Activated T-cell treated with anti-CD3 and anti-CD28 coated beads, Interleukin-2, amount 50 U/mL, for 24 hours (primary cell): ENCODE measurements around the gene MRPS31.
"Not testable (repeated sequence)": the region's sequence is repeated elsewhere in the genome, so short reads cannot be mapped to it uniquely, and the experiment has no call there.

Experiments
- DNase-seq: peaks from one replicate; pipeline ENCODE4 v3.0.0-alpha.2; 2020
- H3K27ac Mint-ChIP-seq: 2 replicates; pipeline ENCODE4 v1.8.0; 2020; ENCODE audit warnings: mild to moderate bottlenecking, mixed read lengths
- H3K27me3 Mint-ChIP-seq: 2 replicates; pipeline ENCODE4 v1.8.0; 2020; ENCODE audit warnings: mixed read lengths
- H3K36me3 Mint-ChIP-seq: 2 replicates; pipeline ENCODE4 v1.8.0; 2020; ENCODE audit warnings: low read depth, mixed read lengths
- H3K4me1 Mint-ChIP-seq: 2 replicates; pipeline ENCODE4 v1.8.0; 2020; ENCODE audit warnings: low read depth, mixed read lengths
- H3K4me3 Mint-ChIP-seq: 2 replicates; pipeline ENCODE4 v1.8.0; 2020; ENCODE audit warnings: mild to moderate bottlenecking, moderate library complexity, mixed read lengths
- H3K9me3 Mint-ChIP-seq: 2 replicates; pipeline ENCODE4 v1.8.0; 2020; ENCODE audit warnings: mixed read lengths

Gene MRPS31

DNA sequence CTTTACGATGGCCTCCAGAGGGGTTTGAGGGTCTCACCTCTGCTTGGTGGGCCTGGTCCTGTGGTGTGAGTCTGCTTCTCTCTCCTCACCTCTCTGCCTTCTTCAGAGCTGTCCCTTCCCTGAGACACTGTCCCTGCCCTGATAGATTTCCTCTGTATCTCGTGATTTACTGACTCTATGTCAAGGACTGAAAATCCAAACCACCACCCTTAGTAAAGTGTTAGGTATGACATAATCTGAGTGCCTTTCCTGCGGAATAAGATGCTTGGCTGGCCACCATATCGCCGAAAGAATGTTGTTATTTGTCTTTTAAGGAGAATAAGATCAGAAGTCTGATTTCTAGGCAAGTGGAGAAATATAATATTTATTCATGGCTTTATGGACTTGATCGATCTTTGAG lies 25.7 kb upstream of the MRPS31 start:
- Mint-ChIP-seq H3K27ac (no peak overlapping the region), H3K36me3 (peaks cover 92% of the 10 kb centered on the region)

DNA sequence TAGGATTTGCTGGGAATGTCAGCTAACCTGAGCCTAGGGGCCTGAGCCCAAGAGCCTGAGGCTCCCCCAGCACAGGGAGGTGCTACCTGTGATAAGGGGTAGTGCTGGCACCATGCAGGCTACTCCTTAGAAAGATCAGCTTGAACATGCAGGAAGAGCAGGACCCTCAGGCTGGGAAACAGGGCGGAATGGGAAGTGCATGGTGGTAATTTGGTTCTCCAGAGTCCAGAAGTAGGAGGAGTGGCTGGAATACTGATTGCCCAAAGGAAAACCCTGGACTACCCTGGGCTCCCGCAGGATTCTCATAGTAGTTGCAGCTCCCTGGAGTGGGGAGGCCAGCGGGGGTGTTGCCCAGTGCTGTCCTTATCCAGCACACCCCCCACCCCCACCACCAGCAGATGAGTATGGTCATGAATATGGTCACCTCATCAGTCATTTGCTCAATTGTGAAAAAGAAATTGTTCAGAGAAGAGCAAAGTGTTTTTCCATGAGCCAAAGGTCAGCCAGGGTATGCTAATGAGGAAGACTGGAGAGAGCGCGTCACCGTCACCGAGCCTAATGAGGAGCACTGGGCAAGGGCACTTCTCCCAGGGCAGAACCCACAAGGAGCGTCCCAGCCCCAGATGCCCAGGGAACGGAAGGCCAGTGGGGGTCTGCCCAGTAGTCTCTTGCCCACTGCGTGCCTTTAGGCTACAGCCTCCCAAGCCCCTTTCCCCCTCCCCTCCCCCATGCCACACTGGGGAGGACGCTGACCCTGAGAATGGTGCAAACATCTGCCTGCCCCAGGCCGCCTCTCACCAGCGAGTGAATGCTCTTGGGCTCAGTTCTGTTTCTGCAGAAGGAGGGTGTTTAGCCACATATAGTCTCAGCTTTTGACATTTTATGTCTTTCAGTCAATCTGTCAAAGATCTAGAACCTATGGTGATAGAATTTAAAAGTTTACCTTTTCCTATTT lies 23.7 kb upstream of the MRPS31 start:
- Mint-ChIP-seq H3K9me3 (no peaks in the 10 kb centered on the region), H3K27ac (peak overlapping the region; percentile 67), H3K36me3 (peaks cover 77% of the 10 kb centered on the region)

More for the DNA sequence above, 25.7 kb upstream of the MRPS31 start:
- no peaks in the 10 kb centered on the region for H3K9me3 Mint-ChIP-seq
- peaks cover 35% of the 10 kb centered on the region for H3K4me1 Mint-ChIP-seq
- no peak for DNase-seq
- no peaks in the 10 kb centered on the region for H3K27me3 Mint-ChIP-seq
- H3K4me3 Mint-ChIP-seq: no peak overlapping the region

DNA sequence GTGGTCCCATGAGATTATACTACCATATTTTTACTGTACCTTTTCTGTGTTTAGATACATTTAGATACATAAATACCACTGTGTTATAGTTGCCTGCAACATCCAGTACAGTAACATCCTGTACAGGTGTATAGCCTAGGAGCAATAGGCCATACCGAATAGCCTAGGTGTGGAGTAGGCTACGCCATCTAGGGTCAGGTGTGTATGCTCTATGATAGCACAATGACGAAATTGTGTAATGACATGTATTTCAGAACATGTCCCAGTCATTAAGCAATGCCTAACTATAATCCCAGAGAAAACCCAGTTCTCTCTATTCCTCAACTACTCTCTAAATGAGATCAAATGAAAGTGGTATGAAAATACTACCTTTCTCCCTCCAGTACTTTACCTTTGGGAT lies 22.3 kb upstream of the MRPS31 start:
- no peaks in the 10 kb centered on the region for H3K9me3 Mint-ChIP-seq
- no peaks in the 10 kb centered on the region for H3K27me3 Mint-ChIP-seq
- no peak for DNase-seq
- H3K4me3 Mint-ChIP-seq: no peak overlapping the region
- no peak overlapping the region for H3K27ac Mint-ChIP-seq
- H3K36me3 Mint-ChIP-seq: peaks cover 67% of the 10 kb centered on the region
- peaks cover 45% of the 10 kb centered on the region for H3K4me1 Mint-ChIP-seq

More for the DNA sequence above, 23.7 kb upstream of the MRPS31 start:
- H3K4me1 Mint-ChIP-seq: peaks cover 48% of the 10 kb centered on the region
- no peak for DNase-seq
- no peaks in the 10 kb centered on the region for H3K27me3 Mint-ChIP-seq
- H3K4me3 Mint-ChIP-seq: no peak overlapping the region

DNA sequence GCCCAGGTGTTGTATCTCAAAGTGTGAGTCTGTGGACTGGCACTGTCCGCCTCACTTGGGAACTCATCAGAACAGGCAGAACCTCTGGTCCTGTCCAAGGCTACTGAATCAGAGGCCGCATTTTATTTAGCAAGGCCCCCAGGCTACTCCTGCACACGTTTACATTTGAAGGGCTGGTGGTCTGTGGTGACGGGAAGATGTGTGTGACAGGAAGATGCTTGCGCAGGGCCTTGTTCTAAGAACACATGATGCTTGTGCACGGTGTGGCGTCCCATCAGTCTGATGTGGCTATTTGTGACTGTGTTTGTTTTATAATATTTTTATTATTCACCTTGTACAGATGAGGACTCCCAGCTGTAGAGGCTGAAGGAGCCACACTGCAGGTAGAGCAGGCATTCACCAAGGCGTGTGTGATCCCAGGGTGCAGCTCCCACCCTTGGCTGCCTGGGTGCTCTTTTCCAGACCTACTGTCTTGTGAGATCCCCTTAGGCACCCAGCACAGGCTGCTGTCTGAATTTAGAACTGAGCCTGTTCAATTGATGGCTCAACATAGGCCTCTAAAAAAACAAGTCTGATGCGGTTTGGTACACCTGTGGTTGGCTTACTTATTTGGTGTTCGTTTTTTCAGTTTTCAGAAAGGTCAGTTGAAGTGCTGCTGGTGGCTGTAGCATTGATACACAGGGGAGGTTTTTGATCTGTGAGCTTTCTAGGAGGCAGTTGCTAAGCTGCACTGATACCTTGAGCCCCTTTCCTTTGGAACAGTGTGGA lies 21.5 kb upstream of the MRPS31 start:
- no peak overlapping the region for H3K27ac Mint-ChIP-seq
- no peaks in the 10 kb centered on the region for H3K9me3 Mint-ChIP-seq
- H3K27me3 Mint-ChIP-seq: no peaks in the 10 kb centered on the region
- no peak for DNase-seq
- no peak overlapping the region for H3K4me3 Mint-ChIP-seq
- peaks cover 47% of the 10 kb centered on the region for H3K4me1 Mint-ChIP-seq
- peaks cover 62% of the 10 kb centered on the region for H3K36me3 Mint-ChIP-seq

DNA sequence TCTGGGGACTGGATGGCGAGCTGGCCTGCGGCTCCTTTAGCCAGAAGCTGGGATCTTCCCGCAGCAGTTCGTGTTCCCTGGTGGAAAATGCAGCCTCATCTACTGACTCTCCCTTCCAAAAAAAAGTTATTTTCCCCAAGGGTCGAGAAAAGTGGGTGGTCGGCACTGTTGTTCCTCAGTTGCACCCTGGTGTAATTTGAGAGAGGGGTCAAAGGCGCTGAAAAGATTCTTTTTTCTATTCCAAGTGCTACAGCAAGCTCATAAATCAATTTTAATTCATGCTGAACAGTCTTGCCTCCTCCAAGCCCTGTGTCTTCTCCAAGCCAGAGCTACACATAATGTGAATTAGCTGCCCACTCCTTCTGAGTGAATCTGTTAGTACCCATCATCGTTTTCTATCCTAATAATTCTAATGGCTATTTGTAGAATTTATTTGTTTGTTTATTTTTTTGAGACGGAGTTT lies 19.2 kb upstream of the MRPS31 start:
- H3K36me3 Mint-ChIP-seq: peaks cover 42% of the 10 kb centered on the region
- no peaks in the 10 kb centered on the region for H3K27me3 Mint-ChIP-seq
- H3K4me1 Mint-ChIP-seq: peaks cover 57% of the 10 kb centered on the region
- peak overlapping the region; percentile 82 for H3K4me3 Mint-ChIP-seq
- no peak for DNase-seq
- no peaks in the 10 kb centered on the region for H3K9me3 Mint-ChIP-seq
- H3K27ac Mint-ChIP-seq: peak overlapping the region; percentile 82

DNA sequence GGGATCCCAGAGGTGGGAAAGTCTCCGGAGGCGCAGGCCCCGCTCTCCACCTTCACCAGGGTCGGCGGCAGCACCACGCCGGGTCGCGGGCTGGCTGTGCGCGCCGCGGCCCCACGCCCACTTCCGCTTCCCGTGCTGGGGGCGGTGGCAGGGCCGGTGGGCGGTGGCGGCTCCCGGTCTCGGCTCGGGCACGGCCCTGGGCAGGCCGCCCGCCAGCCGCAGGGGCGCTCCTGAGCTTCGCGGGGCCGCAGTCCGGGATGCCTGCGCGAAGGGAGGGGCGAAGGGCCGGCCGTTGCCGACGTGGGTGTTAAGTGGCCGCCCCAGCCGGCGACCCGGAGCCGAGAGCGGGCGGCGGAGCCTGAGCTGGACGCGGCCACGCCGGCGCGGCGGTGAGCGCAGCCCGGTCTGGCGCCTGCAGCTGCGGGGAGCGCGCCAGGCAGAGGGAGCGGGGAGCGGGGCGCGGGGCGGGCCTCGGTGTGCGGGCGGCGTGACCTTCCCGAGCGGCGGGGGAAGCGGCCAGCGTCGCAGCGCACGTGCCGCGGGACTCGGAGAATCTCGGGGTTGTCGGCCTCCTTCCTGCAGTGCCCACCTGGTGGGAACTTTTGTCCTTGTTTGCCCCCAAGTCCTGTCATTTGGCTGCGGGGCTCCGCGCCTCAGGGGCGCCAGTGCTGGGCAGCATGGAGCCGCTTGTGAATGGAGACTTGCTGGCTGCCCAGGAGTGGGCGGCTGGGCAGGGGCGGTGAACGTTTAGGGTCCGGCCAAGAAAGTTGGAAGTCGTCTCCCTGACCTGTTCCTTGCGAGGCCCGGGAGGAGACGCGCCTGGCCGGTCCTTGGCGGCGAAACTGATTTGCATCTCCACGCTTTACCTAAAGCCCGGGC lies 18.5 kb upstream of the MRPS31 start, which contains the start of gene SLC25A15:
TSS of gene SLC25A15 (plus strand) at position 337 of the 879 bp plus-strand sequence. CDS start 3,616 bp downstream, outside the sequence.
- H3K27ac Mint-ChIP-seq: peak within 1 kb of the TSS; percentile 91
- peaks cover 54% of the 10 kb centered on the region for H3K4me1 Mint-ChIP-seq
- no peaks in the 10 kb centered on the region for H3K9me3 Mint-ChIP-seq
- DNase-seq: peak; percentile 86
- H3K27me3 Mint-ChIP-seq: no peaks in the 10 kb centered on the region
- H3K36me3 Mint-ChIP-seq: peaks cover 36% of the 10 kb centered on the region
- peak within 1 kb of the TSS; percentile 82 for H3K4me3 Mint-ChIP-seq

DNA sequence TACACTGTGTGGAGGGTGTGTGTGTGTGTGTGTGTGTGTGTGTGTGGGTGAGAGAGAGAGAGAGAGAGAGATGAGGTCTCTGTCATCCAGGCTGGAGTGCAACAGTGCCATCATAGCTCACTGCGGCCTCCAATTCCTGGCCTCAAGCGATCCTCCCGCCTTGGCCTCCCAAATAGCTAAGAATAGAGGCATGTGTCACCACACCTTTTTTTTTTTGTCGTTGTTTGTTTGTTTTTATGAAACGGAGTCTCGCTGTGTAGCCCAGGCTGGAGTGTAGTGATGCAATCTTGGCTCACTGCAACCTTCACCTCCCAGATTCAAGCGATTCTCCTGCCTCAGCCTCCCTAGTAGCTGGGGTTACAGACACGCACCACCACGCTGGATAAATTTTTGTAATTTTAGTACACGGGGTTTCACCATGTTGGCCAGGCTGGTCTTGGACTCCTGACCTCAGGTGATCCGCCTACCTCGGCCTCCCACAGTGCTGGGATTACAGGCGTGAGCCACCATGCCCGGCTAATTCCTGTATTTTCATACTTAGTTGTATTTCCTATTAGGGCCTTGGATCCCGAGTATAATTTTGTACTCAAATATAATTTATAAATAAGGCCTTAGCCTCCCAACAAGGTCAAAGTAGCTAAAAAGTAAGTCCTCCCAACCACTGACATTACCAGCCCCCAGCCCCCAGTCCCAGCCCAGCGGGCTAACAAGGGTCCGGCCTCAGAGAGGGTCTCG lies 17.7 kb upstream of the MRPS31 start:
- Mint-ChIP-seq H3K4me3 (peak overlapping the region; percentile 82), H3K27ac (peak overlapping the region; percentile 91), H3K36me3 (peaks cover 28% of the 10 kb centered on the region), H3K4me1 (peaks cover 51% of the 10 kb centered on the region)
- not testable (repeated sequence) for H3K9me3 Mint-ChIP-seq, DNase-seq, H3K27me3 Mint-ChIP-seq

DNA sequence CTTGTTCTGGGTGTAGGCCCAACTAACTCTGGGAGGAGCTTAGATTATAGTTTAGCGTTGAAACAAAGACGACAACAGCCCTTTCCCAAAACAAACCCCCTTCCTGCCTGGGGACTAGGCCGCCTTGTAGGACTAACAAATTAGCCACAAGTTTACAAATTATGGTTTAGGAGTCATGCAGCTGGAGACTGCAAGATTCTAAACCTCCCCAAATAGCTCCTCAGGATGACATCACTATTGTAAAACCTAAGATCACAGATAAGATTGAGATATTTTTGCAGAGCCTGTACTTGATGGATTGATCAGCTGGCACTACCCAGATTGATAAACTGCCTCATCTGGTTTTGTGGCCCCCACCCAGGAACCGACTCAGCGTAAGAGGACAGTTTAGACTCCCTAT lies 16.1 kb upstream of the MRPS31 start:
- no peaks in the 10 kb centered on the region for H3K9me3 Mint-ChIP-seq
- H3K4me3 Mint-ChIP-seq: peak overlapping the region; percentile 44
- no peak for DNase-seq

DNA sequence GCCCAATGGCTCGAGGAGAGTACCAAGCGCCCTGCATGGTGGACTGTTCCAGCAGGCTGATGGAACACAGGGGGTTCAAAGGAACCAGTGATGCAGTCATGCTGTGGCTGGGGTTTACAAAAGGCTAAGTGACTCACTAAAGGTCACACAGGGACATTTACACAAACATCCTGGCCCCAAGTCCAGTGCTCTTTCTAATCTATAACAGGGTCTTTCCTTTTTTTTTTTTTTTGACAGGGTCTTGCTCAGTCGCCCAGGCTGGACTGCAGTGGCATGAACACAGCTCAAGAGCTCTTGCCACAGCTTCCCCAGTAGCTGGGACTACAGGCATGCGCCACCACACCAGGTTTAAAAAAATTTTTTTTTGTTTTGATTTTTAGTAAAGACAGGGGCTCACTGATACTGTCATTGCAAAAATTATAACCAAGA lies 15.6 kb upstream of the MRPS31 start:
- peak overlapping the region; percentile 80 for H3K27ac Mint-ChIP-seq
- DNase-seq: no peak
- no peaks in the 10 kb centered on the region for H3K27me3 Mint-ChIP-seq
- H3K36me3 Mint-ChIP-seq: peaks cover 8% of the 10 kb centered on the region
- H3K9me3 Mint-ChIP-seq: no peaks in the 10 kb centered on the region
- peak overlapping the region; percentile 19 for H3K4me3 Mint-ChIP-seq
- H3K4me1 Mint-ChIP-seq: peaks cover 36% of the 10 kb centered on the region

More for the DNA sequence above, 16.1 kb upstream of the MRPS31 start:
- Mint-ChIP-seq H3K27me3 (no peaks in the 10 kb centered on the region), H3K27ac (peak overlapping the region; percentile 80), H3K36me3 (peaks cover 12% of the 10 kb centered on the region), H3K4me1 (peaks cover 41% of the 10 kb centered on the region)

DNA sequence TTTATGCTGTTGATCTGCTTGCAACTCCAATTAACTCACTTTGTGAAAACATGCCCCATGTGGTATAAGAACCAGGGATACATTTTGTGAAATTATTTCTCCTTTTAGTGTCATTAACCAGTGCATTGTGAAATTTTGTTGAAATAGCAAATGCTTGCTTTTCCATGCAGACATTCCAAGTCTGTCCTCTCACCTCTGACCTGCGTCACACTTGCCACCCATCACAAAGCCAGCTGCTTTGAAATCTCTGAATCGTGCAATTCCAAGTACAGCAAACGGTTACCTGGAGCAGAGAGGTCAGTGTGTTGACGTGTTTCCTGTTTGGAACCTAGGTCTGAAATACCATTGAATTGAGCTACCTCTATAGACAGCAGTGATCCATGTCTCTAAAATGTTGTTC lies 13.6 kb upstream of the MRPS31 start:
- Mint-ChIP-seq H3K4me3 (no peak overlapping the region), H3K4me1 (peaks cover 25% of the 10 kb centered on the region), H3K27ac (no peak overlapping the region), H3K27me3 (no peaks in the 10 kb centered on the region), H3K9me3 (no peaks in the 10 kb centered on the region), H3K36me3 (peaks cover 3% of the 10 kb centered on the region)
- no peak for DNase-seq

DNA sequence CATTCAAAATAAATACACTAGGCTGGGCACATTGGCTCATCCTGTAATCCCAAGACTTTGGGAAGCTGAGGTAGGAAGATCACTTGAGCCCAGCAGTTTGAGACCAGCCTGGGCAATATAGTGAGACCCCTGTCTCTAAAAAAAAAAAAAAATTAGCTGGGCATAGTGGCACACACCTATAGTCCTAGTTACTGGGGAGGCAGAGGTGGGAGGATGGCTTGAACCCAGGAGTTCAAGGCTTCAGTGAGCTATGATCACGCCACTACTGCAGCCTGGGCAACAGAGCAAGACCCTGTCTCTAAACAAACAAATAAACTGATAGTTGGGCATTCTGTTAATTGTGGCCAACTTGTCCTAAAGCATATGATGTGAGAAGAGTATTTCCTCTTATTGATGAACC lies 12.0 kb upstream of the MRPS31 start:
- H3K9me3 Mint-ChIP-seq, DNase-seq, H3K27me3 Mint-ChIP-seq, H3K4me3 Mint-ChIP-seq, H3K27ac Mint-ChIP-seq, H3K36me3 Mint-ChIP-seq: not testable (repeated sequence)
- H3K4me1 Mint-ChIP-seq: peaks cover 28% of the 10 kb centered on the region

DNA sequence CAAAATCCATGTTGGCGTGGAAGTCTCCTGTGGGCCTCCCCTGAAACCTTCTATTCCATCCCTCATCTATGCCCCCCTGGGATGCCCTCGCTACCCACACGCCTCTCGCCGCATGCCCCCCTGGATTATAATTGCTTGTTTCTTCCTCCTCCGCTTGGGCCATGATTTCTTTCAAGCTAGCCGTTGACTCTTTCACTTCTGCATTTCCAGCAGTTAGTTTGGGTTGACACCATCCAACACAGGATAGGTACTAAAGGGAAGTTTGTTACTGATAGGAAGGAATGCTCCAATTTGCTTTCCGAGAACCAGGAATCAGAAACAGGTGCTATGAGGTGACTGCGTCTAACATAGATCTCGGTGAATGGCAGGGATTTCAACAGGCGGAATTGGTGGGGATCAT lies 10.7 kb upstream of the MRPS31 start:
- peaks cover 28% of the 10 kb centered on the region for H3K4me1 Mint-ChIP-seq

DNA sequence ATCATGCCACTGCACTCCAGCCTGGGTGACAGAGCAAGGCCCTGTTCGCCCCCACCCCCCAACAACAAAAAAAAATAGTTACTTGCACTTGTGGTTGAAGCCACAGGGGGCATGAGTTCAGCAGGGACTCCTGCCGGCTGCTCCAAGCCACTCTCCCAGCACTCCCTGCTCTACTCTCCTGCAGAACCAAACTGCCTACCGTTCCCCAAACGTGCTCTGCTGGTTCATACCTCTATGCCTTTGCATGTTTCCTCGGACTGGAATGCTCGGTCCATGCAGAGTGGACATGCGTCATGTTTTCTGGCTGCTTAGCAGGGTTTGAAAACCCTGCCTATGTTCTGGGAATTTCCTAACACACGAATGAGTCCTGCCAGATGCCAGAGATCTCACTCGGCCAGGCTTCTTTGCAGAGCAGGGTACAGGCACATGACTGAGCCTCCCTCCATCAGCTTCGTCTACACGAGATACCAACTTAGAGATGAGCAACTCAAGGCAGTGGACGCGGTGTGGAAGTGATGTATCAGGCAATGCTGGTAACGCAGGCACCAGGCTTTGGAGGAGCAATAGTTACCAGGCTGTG lies 9.9 kb upstream of the MRPS31 start:
- Mint-ChIP-seq H3K27ac (no peak overlapping the region), H3K4me1 (peaks cover 29% of the 10 kb centered on the region), H3K36me3 (no peaks in the 10 kb centered on the region), H3K9me3 (no peaks in the 10 kb centered on the region), H3K4me3 (no peak overlapping the region), H3K27me3 (no peaks in the 10 kb centered on the region)
- no peak for DNase-seq

More for the DNA sequence above, 10.7 kb upstream of the MRPS31 start:
- Mint-ChIP-seq H3K27me3 (no peaks in the 10 kb centered on the region), H3K27ac (no peak overlapping the region), H3K36me3 (no peaks in the 10 kb centered on the region), H3K9me3 (no peaks in the 10 kb centered on the region), H3K4me3 (no peak overlapping the region)
- DNase-seq: no peak
